K562 (cell line): ENCODE results near the gene PCCB. TPM values are rescaled to one million over a fixed set of nuclear protein-coding genes. Genes with fewer than 3 reads are reported as not detected.
A peak's percentile ranks its signal among the peaks of the same experiment; 100 is the strongest.

Experiments
- ATAC-seq: fragments of 200-7000 bp; cut with Tn5 transposase; 3 replicates; pipeline ENCODE4 v1.9.1; 2020; ENCODE audit warnings: moderate library complexity
- BruUV-seq: library from RNA; stranded (reverse); fragments of 400-500 nt; replicated peaks from 2 replicates; lab custom pipeline; 2021; lab: Mats Ljungman, UMichigan
- CTCF ChIA-PET: fragments of 300-600 bp; formaldehyde crosslinking; extraction: SDS; loops from one replicate; lab custom pipeline; 2021; ENCODE audit warnings: low intra/inter-chr PET ratio; lab: Yijun Ruan, JAX
- POLR2A ChIA-PET: fragments of 300-600, 350-650 bp; sonication (Branson Sonifier 250); formaldehyde crosslinking; extraction: SDS; loops from one replicate; lab custom pipeline; 2021; ENCODE audit warnings: antibody characterized with exemption, inconsistent platforms; lab: Yijun Ruan, JAX
- DNase-seq, 4 experiments: peaks; one replicate each; pipeline versions ENCODE4 v3.0.0 to v3.0.0-alpha.2; 2011 to 2018; ENCODE audit warnings: low spot score in 3 of 4, mixed read lengths in 3 of 4; ENCODE audit errors: extremely low read depth in 1 of 4
- FAIRE-seq: peaks from 2 replicates; lab custom pipeline; 2011; peaks lifted over from hg19 to GRCh38; lab: Jason Lieb, UNC
- H2AFZ ChIP-seq: 2 replicates; pipeline ENCODE4 v1.6.0; 2011; ENCODE audit warnings: low read depth, low read length, control low read depth, inconsistent platforms
- H3K27ac ChIP-seq: fragments of 200-600 bp; 3 replicates; pipeline ENCODE4 v1.8.0; 2011; ENCODE audit warnings: low read depth, mild to moderate bottlenecking, control low read depth, inconsistent platforms, low read length, moderate library complexity, mixed read lengths; ENCODE audit errors: extremely low read depth
- H3K27me3 ChIP-seq, 2 experiments: fragments of 300-600 bp in 1 of 2; 2 replicates in 1 of 2; 3 replicates in 1 of 2; pipeline versions ENCODE4 v1.6.0 to v1.8.0; 2011; ENCODE audit warnings: inconsistent platforms in 2 of 2, low read length in 2 of 2, mild to moderate bottlenecking in 1 of 2, mixed read lengths in 1 of 2, moderate library complexity in 1 of 2; ENCODE audit not compliant: control insufficient read depth in 2 of 2, insufficient read depth in 2 of 2
- H3K36me3 ChIP-seq: fragments of 300-600 bp; 3 replicates; pipeline ENCODE4 v1.8.0; 2011; ENCODE audit warnings: mild to moderate bottlenecking, low read length, inconsistent platforms; ENCODE audit not compliant: control insufficient read depth, insufficient read depth
- H3K4me1 ChIP-seq, 2 experiments: fragments of 200-600 bp in 1 of 2; replicated peaks in 1 of 2; 2 replicates in 1 of 2; 3 replicates in 1 of 2; pipeline versions ENCODE4 v1.5.1 to v1.8.0; 2011; ENCODE audit warnings: inconsistent platforms in 2 of 2, low read length in 2 of 2, mild to moderate bottlenecking in 1 of 2, mixed read lengths in 1 of 2, moderate library complexity in 1 of 2; ENCODE audit not compliant: control insufficient read depth in 2 of 2, insufficient read depth in 2 of 2
- H3K4me2 ChIP-seq: 2 replicates; pipeline ENCODE4 v1.6.1; 2011; ENCODE audit warnings: low read length, control low read depth, inconsistent platforms, mixed read lengths; ENCODE audit not compliant: insufficient read depth
- H3K4me3 ChIP-seq: fragments of 200-600 bp; sonication (generic), shearing (Covaris generic); 2 replicates; pipeline ENCODE4 v1.5.1; 2016; ENCODE audit warnings: control low read depth, inconsistent platforms
- H3K79me2 ChIP-seq: fragments of 200-600 bp; 3 replicates; pipeline ENCODE4 v1.8.0; 2011; ENCODE audit warnings: low read length, inconsistent platforms; ENCODE audit not compliant: control insufficient read depth, insufficient read depth
- H3K9ac ChIP-seq, 2 experiments: 2 replicates each; pipeline versions ENCODE4 v1.6.0 to v1.6.1; 2011; ENCODE audit warnings: low read depth in 2 of 2, low read length in 2 of 2, control low read depth in 1 of 2, inconsistent platforms in 1 of 2, mild to moderate bottlenecking in 1 of 2, mixed read lengths in 1 of 2; ENCODE audit not compliant: insufficient read depth in 1 of 2
- H3K9me1 ChIP-seq: one replicate; pipeline ENCODE4 v1.6.0; 2011; ENCODE audit warnings: inconsistent platforms, mild to moderate bottlenecking, low read length, moderate library complexity; ENCODE audit not compliant: control insufficient read depth, insufficient read depth
- H3K9me3 ChIP-seq: replicated peaks from 2 replicates; pipeline ENCODE4 v1.5.1; 2011; ENCODE audit warnings: low read depth, low read length, inconsistent platforms; ENCODE audit not compliant: control insufficient read depth, insufficient read depth
- H4K20me1 ChIP-seq: replicated peaks from 2 replicates; pipeline ENCODE4 v1.6.1; 2011; ENCODE audit warnings: low read length, inconsistent platforms, mixed read lengths; ENCODE audit not compliant: control insufficient read depth, insufficient read depth
- ARID3B ChIP-seq: fragments of 250-450 bp; sonication (Bioruptor Pico); IDR thresholded peaks from 2 replicates; pipeline ENCODE4 v1.4.0; 2020; ENCODE audit warnings: borderline replicate concordance
- CEBPG ChIP-seq, 3 experiments: fragments of 200-800 bp in 1 of 3; sonication (Bioruptor generic) in 1 of 3; sonication (generic) in 1 of 3; formaldehyde crosslinking in 1 of 3; IDR thresholded peaks in 2 of 3; conservative IDR thresholded peaks in 1 of 3; 2 replicates each; pipeline versions ENCODE4 v1.6.1 to v1.8.0; 2016 to 2022; ENCODE audit warnings: missing compliant biosample characterization in 2 of 3, missing genetic modification characterization in 2 of 3, mild to moderate bottlenecking in 1 of 3, missing genetic modification reagents in 1 of 3
- COPS2 ChIP-seq: fragments of 450-650 bp; conservative IDR thresholded peaks from 2 replicates; pipeline ENCODE4 v1.6.1; 2016; ENCODE audit warnings: mild to moderate bottlenecking, moderate library complexity
- E4F1 ChIP-seq: fragments of 250-450 bp; sonication (Bioruptor Pico); IDR thresholded peaks from 2 replicates; pipeline ENCODE4 v1.5.0; 2021; ENCODE audit warnings: mild to moderate bottlenecking, borderline replicate concordance
- GABPA ChIP-seq: fragments of 200-800 bp; sonication (Bioruptor generic); conservative IDR thresholded peaks from 2 replicates; pipeline ENCODE4 v1.6.1; 2016; ENCODE audit warnings: low read depth, missing genetic modification characterization, missing compliant biosample characterization
- RNF219 ChIP-seq: fragments of 250-450 bp; sonication (Bioruptor Pico); IDR thresholded peaks from 2 replicates; pipeline ENCODE4 v1.5.0; 2022; ENCODE audit warnings: mild to moderate bottlenecking
- ZBTB34 ChIP-seq: fragments of 250-450 bp; sonication (Bioruptor Pico); IDR thresholded peaks from 2 replicates; pipeline ENCODE4 v1.8.0; 2021; ENCODE audit warnings: mild to moderate bottlenecking, moderate library complexity
- ZBTB5 ChIP-seq: fragments of 450-650 bp; IDR thresholded peaks from 2 replicates; pipeline ENCODE4 v1.6.1; 2017; ENCODE audit warnings: antibody characterized with exemption
- ZNF512 ChIP-seq: IDR thresholded peaks from 2 replicates; pipeline ENCODE4 v1.6.1; 2016; ENCODE audit warnings: missing genetic modification characterization, missing compliant biosample characterization
- WGBS: fragments of 100-300 bp; shearing (Covaris generic); methylation state at CpG from one replicate; pipeline ENCODE4 v1.1.6; 2016; ENCODE audit warnings: low coverage, mixed read lengths; ENCODE audit not compliant: insufficient coverage; ENCODE audit errors: missing lambda C conversion rate; 5-methylcytosine and 5-hydroxymethylcytosine counted together
- in situ Hi-C: fragments of 300-500 bp; cut with MboI; formaldehyde crosslinking; loops from 4 replicates; pipeline ENCODE4 v1.15.0; 2018; ENCODE audit warnings: inconsistent platforms, mixed read lengths
- intact Hi-C: fragments of 100-400 bp; cut with micrococcal nuclease; formaldehyde crosslinking; loops from 2 replicates; pipeline ENCODE4 v1.14.2; 2022
- polyA plus RNA-seq, 8 experiments: library from polyadenylated mRNA; depleted of rRNA in 4 of 8; stranded (reverse) in 5 of 8; unstranded in 3 of 8; fragments of >200 nt; fragmentation: Nextera tagmentation in 2 of 8; fragmentation: Illumina TruSeq in 1 of 8; extraction: Ambion mirVana in 2 of 8; extraction: Trizol in 1 of 8; gene quantifications; 2 replicates each; pipeline versions ENCODE4 v1.2.1 to v1.2.3, GENCODE V29; 2011 to 2014; ENCODE audit warnings: inconsistent platforms in 1 of 8, missing spikeins in 1 of 8
- total RNA-seq, 7 experiments: library from RNA; depleted of rRNA in 6 of 7; stranded (reverse); fragments of >200 nt in 6 of 7; fragmentation: Illumina TruSeq in 2 of 7; extraction: Trizol in 2 of 7; gene quantifications; 2 replicates each; pipeline versions ENCODE4 v1.2.1 to v1.2.3, GENCODE V29; 2011 to 2021; ENCODE audit warnings: low replicate concordance in 1 of 7

The PCCB gene
- total and polyA plus RNA-seq, 9 of the 15 experiments (the other 6 are each of a cell fraction or from before 2014, with no cell fraction given) = 69.5 to 173 (median 92.8) TPM

- DNase-seq = no peak
- Histone ChIP-seq H3K4me3 (no peak overlapping the region), H3K4me2 (no peak overlapping the region), H3K4me1 (no peaks in the 10 kb centered on the region), H3K79me2 (no peaks in the 10 kb centered on the region), H3K9ac (no peak overlapping the region), H3K36me3 (peaks cover 46% of the 10 kb centered on the region; the same call in 2 of the 3 replicates), H3K27ac (no peak overlapping the region), H2AFZ (no peak overlapping the region), H3K27me3 (no peaks in the 10 kb centered on the region), H3K9me3 (no peaks in the 10 kb centered on the region), H4K20me1 (no peaks in the 10 kb centered on the region), H3K9me1 (no peaks in the 10 kb centered on the region)
- in situ Hi-C loops (no loop called here), intact Hi-C loops (no loop called here)
- POLR2A ChIA-PET = no interaction called here
- CTCF ChIA-PET = no interaction called here
- FAIRE-seq = no peak
- WGBS = 95% methylated on average over 5 of the region's 5 CpGs
- no peak for ATAC-seq
- BruUV-seq = no TSS peak
- TF ChIP-seq ZNF512 (tag) = no peak
- no peak for TF ChIP-seq ZBTB34 (CRISPR knock-in tag)
- TF ChIP-seq ZBTB5 = no peak
- no peak for TF ChIP-seq COPS2
- TF ChIP-seq E4F1 (CRISPR knock-in tag) = no peak
- no peak for TF ChIP-seq RNF219 (CRISPR knock-in tag)
- no peak for TF ChIP-seq CEBPG (CRISPR knock-in tag; IDR thresholded peaks at IDR 0.05)
- peak in 1 of 2 experiments; percentile 50; a peak in 1 of 4 replicates for TF ChIP-seq CEBPG (tag; conservative IDR thresholded peaks at IDR 0.05 in 1 of 2, IDR thresholded peaks at IDR 0.05 in 1 of 2)
- TF ChIP-seq GABPA (tag) = no peak
- TF ChIP-seq ARID3B (CRISPR knock-in tag) = no peak
These were observed 61.8 kb downstream of the PCCB start for GRCh38 chr3:136311968-136312367.
